ENCODE measurements around the gene LCA5L.

LCA5L gene

DNA sequence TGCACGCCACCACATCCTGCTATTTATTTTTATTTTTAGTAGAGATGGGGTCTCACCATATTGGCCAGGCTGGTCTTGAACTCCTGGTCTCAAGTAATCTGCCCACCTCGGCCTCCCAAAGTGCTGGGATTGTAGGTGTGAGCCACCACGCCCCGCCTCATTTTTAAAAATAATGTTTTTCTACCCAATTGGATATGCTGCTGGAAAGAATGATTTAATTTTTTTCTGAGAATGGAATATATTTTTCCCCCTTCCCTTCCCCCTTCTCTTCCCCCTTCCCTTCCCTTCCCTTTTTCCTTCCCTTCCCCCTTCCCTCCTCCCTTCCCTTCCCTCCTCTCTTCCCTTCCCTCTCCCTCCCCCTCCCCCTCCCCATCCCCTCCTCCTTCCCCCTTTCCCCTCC lies 79.0 kb downstream of the LCA5L start:
- no peak overlapping the region for H3K4me3 ChIP-seq (ENCODE audit: low read length)
- DNase-seq (ENCODE audit: low read depth, low spot score), result no peak

DNA sequence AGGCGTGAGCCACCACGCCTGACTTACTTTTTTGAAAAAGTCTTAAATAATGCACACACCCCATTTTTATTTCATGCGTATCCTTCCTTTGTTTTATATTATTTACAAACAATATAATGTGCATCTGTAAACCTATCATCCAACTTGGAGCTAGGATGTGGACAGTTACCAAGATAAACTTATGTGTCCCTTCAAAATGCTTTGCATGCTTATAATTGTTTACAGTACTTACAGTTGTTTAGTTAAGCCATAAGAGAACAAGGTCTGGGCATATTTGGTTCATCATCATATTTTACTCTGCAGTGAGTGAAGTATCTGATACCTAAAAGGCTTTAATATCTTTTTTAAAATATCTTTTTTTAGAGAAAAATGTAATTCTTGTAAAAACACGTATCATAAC lies 80.6 kb downstream of the LCA5L start:
- no peak for DNase-seq (ENCODE audit: low read depth, low spot score)
- no peak overlapping the region for H3K4me3 ChIP-seq (ENCODE audit: low read length)

- H3K4me3 ChIP-seq (ENCODE audit: low read length), result no peak overlapping the region
- no peak for DNase-seq (ENCODE audit: low read depth, low spot score)
These were observed 81.7 kb downstream of the LCA5L start for GRCh38 chr21:39363607-39364555.

DNA sequence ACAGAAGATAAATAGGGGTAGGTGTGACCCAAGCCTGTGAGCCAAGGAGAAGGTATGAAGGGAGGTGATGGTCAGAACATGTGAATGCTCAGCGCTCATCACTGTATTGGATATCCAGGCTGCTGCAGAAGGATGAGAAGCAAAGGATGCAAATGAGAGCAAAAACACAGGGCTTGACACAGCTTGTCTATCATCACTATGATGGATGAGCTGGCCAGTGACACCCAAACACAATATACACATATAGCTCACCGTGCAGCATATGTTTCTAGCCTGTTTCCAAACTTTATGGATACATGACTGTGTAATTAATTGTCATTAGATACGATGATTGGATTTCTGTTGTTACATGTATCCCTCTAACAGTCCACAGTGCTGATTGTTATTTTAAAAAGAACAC lies 82.8 kb downstream of the LCA5L start:
- DNase-seq (ENCODE audit: low read depth, low spot score), result no peak
- H3K4me3 ChIP-seq (ENCODE audit: low read length), result no peak overlapping the region

- no peak overlapping the region for H3K4me3 ChIP-seq (ENCODE audit: low read length)
- DNase-seq (ENCODE audit: low read depth, low spot score), result no peak
These were observed 86.2 kb downstream of the LCA5L start for GRCh38 chr21:39359382-39359781.

Measured in Jurkat, Clone E6-1 (cell line).